NCI-H128 (cell line): ENCODE results near the gene CAMTA1.

Source experiments
- DNase-seq: peaks from one replicate; lab custom pipeline; 2025; ENCODE audit not compliant: unreplicated experiment; lab: John Stamatoyannopoulos, UW

Gene CAMTA1

GRCh38 chr1:7174980-7175906, 390.0 kb downstream of the CAMTA1 start:
- DNase-seq = no peak

- DNase-seq = no peak
These were observed 391.8 kb downstream of the CAMTA1 start for GRCh38 chr1:7177021-7177420.

GRCh38 chr1:7177438-7178146, 392.3 kb downstream of the CAMTA1 start:
- DNase-seq = no peak

DNA sequence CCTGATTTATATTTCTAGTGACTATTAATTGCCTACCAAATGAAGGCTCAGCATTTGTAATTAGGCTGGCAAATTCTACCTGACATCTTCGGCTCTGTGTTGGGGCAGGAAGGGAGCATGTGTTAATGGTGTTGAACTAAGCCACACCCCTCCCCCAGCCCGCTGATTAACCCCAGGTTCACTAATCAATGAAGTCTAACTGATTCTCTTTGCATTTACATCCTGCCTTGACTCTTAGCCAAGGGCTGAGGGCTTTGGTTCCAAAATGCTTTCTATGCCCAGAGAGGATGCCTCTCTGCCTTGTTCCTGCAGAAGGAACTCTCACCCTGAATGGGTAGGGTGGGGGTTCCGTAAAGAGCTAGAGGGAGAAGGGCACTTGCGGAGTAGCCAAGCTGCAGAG, 393.1 kb downstream of the CAMTA1 start:
- no peak for DNase-seq

DNA sequence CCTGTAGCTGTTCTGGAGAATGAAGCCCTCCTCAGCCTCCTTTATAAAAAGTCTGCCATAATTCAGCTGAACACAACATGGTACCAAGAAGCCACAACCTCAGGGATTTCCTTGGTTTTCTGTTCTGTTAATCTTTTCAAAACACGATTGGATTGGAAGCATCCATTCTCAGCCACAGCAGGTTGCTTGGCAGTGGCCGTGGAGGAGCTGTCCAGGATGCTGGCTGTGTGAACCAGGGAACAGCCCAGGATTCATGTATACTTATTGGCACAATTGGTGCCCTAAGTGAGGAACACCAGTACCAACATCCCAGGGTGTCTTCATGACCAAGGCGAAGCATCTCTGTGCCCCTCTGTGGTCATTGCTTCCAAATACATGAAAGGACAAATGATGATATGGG, 393.5 kb downstream of the CAMTA1 start:
- no peak for DNase-seq

- no peak for DNase-seq
These were observed 400.5 kb downstream of the CAMTA1 start for GRCh38 chr1:7185721-7186120.

DNA sequence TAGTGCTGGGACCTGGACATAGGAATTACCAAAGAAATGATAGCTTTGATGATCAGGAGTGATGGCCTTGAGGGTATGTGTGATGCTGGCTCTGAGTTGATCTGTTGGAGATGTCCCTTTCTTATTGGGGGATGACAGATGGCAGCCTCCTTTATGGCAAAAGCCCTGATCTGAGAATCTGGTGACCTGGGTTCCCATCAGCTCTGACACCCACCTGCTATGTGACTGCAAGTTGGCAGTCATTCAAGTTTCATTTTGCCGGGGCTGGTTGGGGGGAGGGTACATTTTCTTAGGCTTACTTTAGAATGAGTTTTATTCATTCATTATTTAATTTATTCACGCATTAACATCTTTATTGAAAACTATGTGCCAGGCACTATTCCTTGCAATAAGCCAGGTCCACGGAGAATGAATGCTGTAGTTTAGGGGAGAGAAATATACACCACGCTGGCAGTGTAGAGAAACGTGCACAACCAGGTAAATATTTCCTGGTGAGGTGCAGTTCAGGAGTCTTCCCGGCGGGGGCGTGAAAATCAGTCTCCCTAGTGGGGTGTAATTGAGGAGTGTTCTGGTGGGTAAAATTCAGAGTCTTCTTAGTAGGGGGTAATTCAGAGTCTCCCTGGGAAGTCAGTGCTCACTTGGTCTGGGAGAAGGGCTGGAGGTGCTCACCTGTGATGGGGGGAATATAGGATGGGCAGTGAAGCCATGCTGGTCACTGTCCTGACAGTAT, 401.3 kb downstream of the CAMTA1 start:
- DNase-seq = no peak

- no peak for DNase-seq
These were observed 401.8 kb downstream of the CAMTA1 start for GRCh38 chr1:7187112-7187493.

DNA sequence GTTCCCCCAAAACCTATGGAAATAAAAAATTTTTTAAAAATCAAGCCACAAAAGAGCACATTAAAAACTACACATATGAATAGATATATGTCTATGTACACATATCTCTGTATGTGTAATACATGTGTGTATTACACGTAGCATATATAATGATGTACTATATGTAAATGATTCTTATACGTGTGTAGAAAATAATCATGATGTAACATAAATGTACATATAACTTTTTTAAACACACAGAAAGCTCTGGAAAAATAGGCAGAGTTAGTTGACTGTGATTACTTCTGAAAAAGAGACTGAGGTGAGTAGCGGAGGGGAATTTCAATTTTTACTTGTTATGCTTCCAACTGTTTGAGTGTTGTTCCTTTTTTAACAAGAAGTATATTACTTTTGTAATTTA, 405.0 kb downstream of the CAMTA1 start:
- no peak for DNase-seq

- DNase-seq = no peak
These were observed 407.2 kb downstream of the CAMTA1 start for GRCh38 chr1:7192453-7192852.

GRCh38 chr1:7196036-7196911, 411.0 kb downstream of the CAMTA1 start:
- DNase-seq = no peak

DNA sequence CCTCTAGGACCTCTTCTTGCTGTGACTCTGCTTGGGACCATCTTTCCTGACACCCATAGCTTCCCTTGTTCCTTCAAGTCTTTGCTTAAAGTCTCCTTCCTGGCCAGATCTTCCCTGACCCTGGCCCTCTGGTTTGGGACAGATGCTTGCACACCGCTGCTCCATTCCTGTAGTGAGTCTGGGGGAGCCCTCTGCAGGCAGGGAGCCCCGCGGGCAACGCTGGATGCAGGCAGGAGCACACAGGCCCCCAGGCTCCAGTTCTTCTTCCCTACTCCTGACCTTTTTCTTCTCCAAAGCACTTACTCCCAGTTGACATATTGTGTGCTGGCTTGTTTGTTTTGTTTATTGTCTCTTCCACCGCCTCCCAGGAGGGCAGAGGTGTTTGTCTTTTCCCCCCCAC, 413.4 kb downstream of the CAMTA1 start:
- DNase-seq = no peak

DNA sequence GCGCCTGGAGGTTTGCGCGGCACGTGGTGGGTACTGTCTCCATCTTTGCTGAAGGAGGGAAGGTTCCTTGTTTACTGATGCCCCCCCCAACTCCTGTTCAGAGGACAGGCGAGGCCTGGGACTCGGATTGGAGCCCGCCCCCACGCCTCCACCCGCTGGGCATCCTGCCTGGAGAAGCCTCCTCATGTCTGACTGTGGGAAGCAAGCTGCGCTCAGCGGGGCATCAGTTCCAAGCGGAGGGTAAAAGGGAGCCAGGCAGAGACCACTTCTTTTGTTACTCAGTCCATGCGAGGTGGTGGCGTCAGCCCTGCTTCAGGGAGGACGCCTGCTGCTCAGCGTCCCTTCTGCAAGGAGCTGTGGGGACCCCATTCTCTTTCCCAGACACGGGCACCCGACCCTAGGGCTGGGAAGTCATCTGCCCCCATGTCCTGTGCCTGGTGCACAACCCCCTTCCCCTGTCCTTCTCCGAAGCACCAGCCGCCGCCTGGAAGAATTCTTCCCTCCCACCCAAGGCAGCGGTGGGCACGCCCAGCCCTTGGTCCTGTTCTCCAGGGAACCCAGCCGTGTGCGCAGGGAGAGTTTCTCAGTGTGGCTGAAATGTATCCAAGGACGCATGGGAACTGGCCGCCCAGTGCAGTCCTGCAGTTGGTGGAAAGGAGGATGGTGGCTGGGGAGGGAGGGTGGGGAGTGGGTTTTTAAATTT, 414.0 kb downstream of the CAMTA1 start:
- no peak for DNase-seq

DNA sequence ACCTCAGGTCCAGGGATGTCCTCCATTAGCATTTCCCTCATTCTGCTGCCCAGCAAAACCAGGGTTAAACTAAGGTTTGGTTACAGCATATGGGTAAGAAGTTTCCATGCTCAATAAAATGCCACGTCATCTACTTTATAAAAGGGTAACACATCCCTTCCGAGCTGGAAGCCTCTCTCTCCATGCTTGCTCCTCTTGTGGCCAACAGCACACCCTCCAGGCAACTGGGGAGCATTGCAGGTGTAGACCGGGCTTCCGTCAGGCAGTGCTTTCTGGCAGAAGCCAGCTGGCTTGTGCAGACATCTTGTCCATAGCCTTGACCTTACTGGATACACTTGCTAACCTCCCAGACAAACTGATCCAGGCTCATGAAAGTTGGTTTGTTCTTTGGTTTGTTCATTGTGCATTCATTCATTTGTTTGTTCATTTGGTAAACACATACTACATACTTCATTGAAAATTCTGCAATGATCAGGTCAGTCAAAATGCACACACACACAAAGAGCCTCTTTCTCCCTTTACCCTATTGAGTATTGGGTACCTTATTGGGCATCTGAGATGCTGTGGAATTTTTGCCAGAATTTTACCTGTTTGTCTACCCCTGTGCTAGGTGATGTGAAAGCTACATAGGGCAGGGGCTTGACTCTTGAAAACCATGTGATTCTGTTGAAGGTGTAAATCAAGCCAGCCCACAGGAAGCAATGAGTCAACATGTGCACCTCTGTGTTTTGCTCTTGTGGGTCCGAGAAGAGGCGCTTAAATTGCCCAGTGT, 422.8 kb downstream of the CAMTA1 start:
- DNase-seq = peak; percentile 74

DNA sequence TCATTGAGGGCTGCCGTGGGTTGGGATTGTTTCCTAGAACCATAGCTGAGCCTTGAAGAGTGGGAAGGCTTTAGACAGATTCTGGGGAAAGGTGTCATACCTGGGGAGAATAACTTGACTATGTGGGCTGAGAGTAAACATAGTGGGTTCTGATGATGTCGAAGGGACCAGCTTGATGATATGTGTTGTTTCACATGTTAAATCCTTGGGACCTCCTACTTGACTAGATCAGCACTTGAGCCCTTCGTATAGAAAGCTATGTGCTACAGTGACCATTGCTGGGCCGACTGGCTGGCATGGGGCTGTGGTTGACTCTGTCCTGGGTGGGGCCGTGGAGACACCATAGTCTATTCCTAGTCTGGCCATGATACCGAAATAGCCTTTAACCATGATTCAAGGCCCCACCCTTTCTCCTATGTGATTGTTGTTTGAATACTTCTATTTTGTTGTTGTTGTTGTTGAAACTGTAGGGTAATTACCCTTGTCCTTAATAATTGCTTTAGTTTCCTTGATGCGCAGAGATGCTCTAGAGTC, 423.5 kb downstream of the CAMTA1 start:
- no peak for DNase-seq

GRCh38 chr1:7209336-7209735, 424.1 kb downstream of the CAMTA1 start:
- no peak for DNase-seq

DNA sequence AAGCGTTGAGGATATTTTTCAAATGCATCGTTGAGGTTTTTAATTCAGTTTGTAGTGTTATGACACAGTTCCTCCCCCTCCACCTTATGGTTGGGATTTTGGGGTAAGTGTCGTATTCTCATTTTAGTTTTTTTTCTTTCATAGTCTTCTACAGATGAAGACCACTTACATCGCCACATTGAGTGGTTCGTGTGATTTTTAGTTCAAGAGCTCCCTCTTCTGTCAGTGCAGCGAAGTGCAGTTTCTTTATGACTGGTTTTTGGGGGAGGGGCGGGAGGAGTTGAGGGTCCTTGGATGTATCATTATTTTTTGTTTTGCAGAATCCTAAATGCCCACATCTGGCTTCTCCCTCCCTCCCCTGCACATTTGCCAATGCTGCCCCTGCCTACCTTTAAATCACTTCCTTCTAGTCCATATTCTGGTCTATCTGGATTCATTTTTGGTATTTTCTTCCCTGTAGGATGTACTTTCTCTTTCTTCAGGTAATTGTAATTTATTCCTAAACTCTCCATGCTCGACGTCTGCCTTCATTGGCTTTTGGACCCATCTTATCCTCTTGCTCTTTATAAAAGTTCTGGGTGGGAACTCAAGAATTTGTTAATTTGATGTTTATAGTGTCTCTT, 433.1 kb downstream of the CAMTA1 start:
- DNase-seq = peak; percentile 64

DNA sequence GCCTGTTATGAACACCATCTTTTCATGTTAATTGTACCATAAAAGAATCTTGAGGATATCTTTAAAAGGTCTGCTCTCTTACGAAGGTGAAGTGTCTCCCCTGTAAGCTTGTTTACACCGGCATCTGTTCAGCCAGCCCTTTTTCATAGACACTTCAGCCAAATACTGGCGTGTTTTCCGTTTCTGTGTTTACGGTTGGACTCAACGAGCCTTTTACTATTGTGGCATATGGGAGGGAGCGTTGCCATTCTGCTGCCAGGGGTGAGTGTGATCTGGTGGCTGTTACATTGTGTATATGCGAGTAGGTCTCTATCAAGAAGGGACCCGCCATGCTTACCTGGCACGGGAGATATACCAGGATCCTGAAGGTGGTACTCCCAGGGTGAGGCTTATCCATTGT, 433.8 kb downstream of the CAMTA1 start:
- peak; percentile 84 for DNase-seq

DNA sequence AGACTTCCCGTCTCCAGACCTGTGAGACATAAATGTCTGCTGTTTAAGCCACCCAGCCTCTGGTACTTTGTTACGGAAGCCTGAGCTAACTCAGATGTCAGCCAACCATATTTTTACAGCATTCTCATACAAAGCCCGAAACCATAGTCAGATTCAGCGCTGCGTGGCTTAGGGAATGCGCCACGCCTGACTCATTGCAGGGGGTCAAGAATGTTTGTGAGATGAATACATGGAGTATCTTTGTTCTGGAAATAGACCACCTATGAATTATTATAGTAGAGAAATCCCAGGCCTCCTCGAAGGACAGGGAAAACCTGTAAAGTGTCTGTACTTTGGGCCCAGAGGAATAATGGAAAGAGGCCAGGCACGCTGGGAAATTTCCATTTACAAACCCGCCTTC, 434.8 kb downstream of the CAMTA1 start:
- no peak for DNase-seq
